Colonic mucosa (tissue), 4 donors: ENCODE measurements around the gene CD209. TPM values are rescaled to one million over a fixed set of nuclear protein-coding genes. Genes with fewer than 3 reads are reported as not detected.

Source experiments
- DNase-seq: peaks from one replicate; pipeline ENCODE4 v3.0.0-alpha.2; 2020
- H3K27ac ChIP-seq: fragments of 200-600 bp; one replicate; pipeline ENCODE4 v1.8.0; 2021
- H3K27me3 ChIP-seq: fragments of 200-600 bp; one replicate; pipeline ENCODE4 v1.8.0; 2021
- H3K36me3 ChIP-seq: fragments of 200-600 bp; one replicate; pipeline ENCODE4 v1.8.0; 2021
- H3K4me1 ChIP-seq: fragments of 200-600 bp; one replicate; pipeline ENCODE4 v1.8.0; 2021; ENCODE audit warnings: mild to moderate bottlenecking
- H3K4me3 ChIP-seq: fragments of 200-600 bp; one replicate; pipeline ENCODE4 v1.8.0; 2021
- H3K9ac ChIP-seq, 2 donors: one replicate each; pipeline ENCODE4 v1.7.0; 2013; ENCODE audit warnings: control low read depth in 2 of 2, low read depth in 2 of 2, low read length in 2 of 2
- H3K9me3 ChIP-seq: fragments of 200-600 bp; one replicate; pipeline ENCODE4 v1.8.0; 2021
- CTCF ChIP-seq: fragments of 200-600 bp; IDR thresholded peaks from one replicate; pipeline ENCODE4 v1.8.0; 2022; ENCODE audit warnings: antibody characterized with exemption, mild to moderate bottlenecking
- intact Hi-C: fragments of 100-400 bp; cut with DNase I; formaldehyde crosslinking; loops from one replicate; pipeline ENCODE4 v1.14.1; 2022
- total RNA-seq, 2 donors: library from RNA; stranded (reverse); fragmentation: NEBNext Ultra II Directional in 1 of 2; extraction: Animal tissue kit (Norgen Biotek cat#: 25700) in 1 of 2; gene quantifications; one replicate each; pipeline ENCODE4 v1.2.1, GENCODE V29; 2021
- donor health status: healthy.
- donor health status: DM: no; HTN: no; CAD: no.
- donor health status: DM: no; HTN: no; CAD: no.

Gene CD209
- total RNA-seq, 2 donors from 2014 or later = 4.0 to 12.1 TPM

- no peak for TF ChIP-seq CTCF
- Histone ChIP-seq H3K9me3 (no peaks in the 10 kb centered on the region), H3K9ac (no peak overlapping the region), H3K4me1 (no peaks in the 10 kb centered on the region), H3K27me3 (no peaks in the 10 kb centered on the region), H3K36me3 (no peaks in the 10 kb centered on the region), H3K4me3 (no peak overlapping the region), H3K27ac (no peak overlapping the region)
- DNase-seq = no peak
- intact Hi-C loops = no loop called here
Observed at GRCh38 chr19:7692417-7693088, 54.8 kb downstream of the CD209 start.

DNA sequence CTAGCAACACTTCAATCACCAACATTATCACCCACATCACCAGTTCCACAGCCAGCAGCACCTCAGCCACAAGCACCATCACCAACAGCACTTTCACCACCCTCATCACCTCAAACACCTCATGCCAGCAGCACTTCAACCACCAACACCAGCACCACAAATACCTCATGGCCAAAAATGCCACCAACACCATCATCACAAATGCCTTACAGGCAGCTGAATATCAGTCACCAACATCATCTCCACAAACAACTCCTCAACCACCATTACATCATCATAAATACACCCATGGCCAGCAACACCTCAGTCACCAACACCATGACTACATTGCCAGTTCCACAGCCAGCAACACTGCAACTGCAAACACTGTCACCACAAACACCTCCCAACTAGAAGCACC, 55.8 kb downstream of the CD209 start:
- no peaks in the 10 kb centered on the region for H3K9me3 ChIP-seq
- intact Hi-C loops = no loop called here
- H3K27me3 ChIP-seq = no peaks in the 10 kb centered on the region
- TF ChIP-seq CTCF = no peak
- no peak overlapping the region for H3K27ac ChIP-seq
- no peak overlapping the region for H3K4me3 ChIP-seq
- H3K36me3 ChIP-seq = no peaks in the 10 kb centered on the region
- no peak for DNase-seq
- H3K9ac ChIP-seq = no peak overlapping the region
- no peaks in the 10 kb centered on the region for H3K4me1 ChIP-seq

DNA sequence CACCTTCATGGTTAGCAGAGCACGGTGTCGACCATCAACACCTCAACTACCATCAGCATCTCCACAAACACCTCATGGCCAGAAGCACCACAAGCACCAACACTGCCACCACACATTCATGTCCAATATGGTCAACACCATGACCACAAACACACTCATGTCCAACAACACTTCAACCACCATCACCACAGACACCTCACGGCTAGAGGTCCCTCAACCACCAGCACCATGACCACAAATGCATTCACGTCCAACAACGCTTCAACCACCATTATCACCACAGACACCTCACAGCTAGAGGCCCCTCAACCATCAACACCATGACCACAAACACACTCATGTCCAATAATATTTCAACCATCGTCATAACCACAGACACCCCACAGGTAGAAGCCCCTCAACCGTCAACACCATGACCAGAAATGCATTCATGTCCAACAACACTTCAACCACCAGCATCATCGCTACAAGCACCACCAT, 56.5 kb downstream of the CD209 start:
- no peaks in the 10 kb centered on the region for H3K27me3 ChIP-seq
- no peak for TF ChIP-seq CTCF
- intact Hi-C loops = no loop called here
- no peak overlapping the region for H3K9ac ChIP-seq
- no peaks in the 10 kb centered on the region for H3K36me3 ChIP-seq
- no peak overlapping the region for H3K27ac ChIP-seq
- DNase-seq = no peak
- no peaks in the 10 kb centered on the region for H3K9me3 ChIP-seq
- no peak overlapping the region for H3K4me3 ChIP-seq
- H3K4me1 ChIP-seq = no peaks in the 10 kb centered on the region

Other genes with a start within 250 kb of the CD209 start
- gene ZNF358, start 231.4 kb downstream of the CD209 start, total RNA-seq = 10 to 100 TPM; 20.2 to 44.1 TPM
- 10 to 100 TPM; 17.8 to 26.5 TPM for gene MCOLN1, start 224.9 kb downstream of the CD209 start, total RNA-seq
- gene PNPLA6, start 211.8 kb downstream of the CD209 start, total RNA-seq = 100 to 1,000 TPM in 1 of 2 donors, 10 to 100 TPM in 1; 93.0 to 131 TPM
- 10 to 100 TPM; 41.1 to 55.4 TPM for gene CAMSAP3, start 151.7 kb downstream of the CD209 start, total RNA-seq
- gene XAB2, start 118.0 kb downstream of the CD209 start, total RNA-seq = 10 to 100 TPM; 28.3 to 48.1 TPM
- 100 to 1,000 TPM; 118 to 141 TPM for gene PET100, start 117.7 kb downstream of the CD209 start, total RNA-seq
- under 1 TPM in 1 of 2 donors, not detected in 1; 0.32 TPM for gene PCP2, start 113.8 kb downstream of the CD209 start, total RNA-seq
- 100 to 1,000 TPM; 166 to 212 TPM for gene STXBP2, start 110.4 kb downstream of the CD209 start, total RNA-seq
- gene RETN, start 78.5 kb downstream of the CD209 start, total RNA-seq = not detected
- under 1 TPM in 1 of 2 donors, not detected in 1; 0.20 TPM for gene MCEMP1, start 70.4 kb downstream of the CD209 start, total RNA-seq
- 100 to 1,000 TPM; 107 to 139 TPM for gene TRAPPC5, start 66.7 kb downstream of the CD209 start, total RNA-seq
- gene FCER2, start 45.4 kb downstream of the CD209 start, total RNA-seq = 1 to 10 TPM in 1 of 2 donors, under 1 TPM in 1; 0.35 to 1.3 TPM
- gene CLEC4G, start 15.4 kb downstream of the CD209 start, total RNA-seq = under 1 TPM; 0.17 to 0.53 TPM
- not detected for gene CLEC4M, start 15.7 kb upstream of the CD209 start, total RNA-seq
- 10 to 100 TPM; 10.6 to 12.0 TPM for gene EVI5L, start 82.7 kb upstream of the CD209 start, total RNA-seq
- gene PRR36, start 126.9 kb upstream of the CD209 start, total RNA-seq = under 1 TPM; 0.22 to 0.37 TPM
- gene LRRC8E, start 141.0 kb upstream of the CD209 start, total RNA-seq = 1 to 10 TPM; 2.9 to 4.0 TPM
- gene MAP2K7, start 156.3 kb upstream of the CD209 start, total RNA-seq = 10 to 100 TPM; 26.3 to 38.3 TPM
- not detected for gene TGFBR3L, start 167.3 kb upstream of the CD209 start, total RNA-seq
- 10 to 100 TPM; 13.4 to 15.4 TPM for gene SNAPC2, start 172.8 kb upstream of the CD209 start, total RNA-seq
- 1 to 10 TPM; 1.5 to 4.4 TPM for gene CTXN1, start 178.6 kb upstream of the CD209 start, total RNA-seq
- gene TIMM44, start 196.1 kb upstream of the CD209 start, total RNA-seq = 100 to 1,000 TPM in 1 of 2 donors, 10 to 100 TPM in 1; 50.8 to 118 TPM